ENCODE measurements around the gene FADS3. TPM values are rescaled to one million over a fixed set of nuclear protein-coding genes. Genes with fewer than 3 reads are reported as not detected.

Gene FADS3
- total RNA-seq, 1 experiment from 2014 or later = 67.9 TPM

DNA sequence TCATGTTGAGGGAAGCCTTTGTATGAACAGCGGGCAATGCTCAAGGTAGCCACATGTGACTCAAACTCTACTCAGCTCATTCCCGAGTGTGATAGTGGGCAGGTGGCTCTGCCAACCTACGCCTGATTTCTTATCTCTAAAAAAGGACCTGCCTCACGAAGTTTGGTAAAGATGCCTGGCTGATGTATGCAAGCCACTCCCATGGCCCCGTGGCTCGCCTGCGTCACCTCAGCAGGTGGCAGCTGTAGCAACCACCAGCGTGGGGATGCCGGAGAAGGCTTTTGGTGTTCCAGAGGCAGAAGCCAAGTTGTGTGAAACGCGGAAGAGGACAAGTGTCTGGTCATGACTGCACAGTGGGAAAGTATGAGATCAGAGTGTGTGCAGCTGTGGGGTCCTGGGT is 57.9 kb downstream of the FADS3 start:
- Histone ChIP-seq H3K36me3 (ENCODE audit: low read depth, low read length) (peaks cover 5% of the 10 kb centered on the region; the same call in 1 of the 2 replicates), H3K4me2 (ENCODE audit: low read length) (no peak overlapping the region), H3K27me3 (ENCODE audit: low read length) (no peaks in the 10 kb centered on the region), H3K9ac (ENCODE audit: low read length) (no peak overlapping the region), H3K27ac (ENCODE audit: low read length) (no peak overlapping the region), H3K4me3 (ENCODE audit: low read length) (no peak overlapping the region), H3K4me1 (ENCODE audit: insufficient read depth, low read length) (peaks cover 14% of the 10 kb centered on the region), H2AFZ (ENCODE audit: low read length) (no peak overlapping the region), H3K79me2 (ENCODE audit: low read length) (peaks cover 71% of the 10 kb centered on the region), H3F3A (ENCODE audit: low read length, unreplicated experiment) (no peaks in the 10 kb centered on the region), H3K9me3 (ENCODE audit: low read length) (no peaks in the 10 kb centered on the region), H3K9me2 (replicated peaks; ENCODE audit: low read length) (no peaks in the 10 kb centered on the region), H4K20me1 (ENCODE audit: low read length) (peaks cover 39% of the 10 kb centered on the region; the same call in 1 of the 2 replicates)
- no peak for ATAC-seq
- intact Hi-C loops (cut with micrococcal nuclease) = no loop called here
- TF ChIP-seq, protein P1, sequence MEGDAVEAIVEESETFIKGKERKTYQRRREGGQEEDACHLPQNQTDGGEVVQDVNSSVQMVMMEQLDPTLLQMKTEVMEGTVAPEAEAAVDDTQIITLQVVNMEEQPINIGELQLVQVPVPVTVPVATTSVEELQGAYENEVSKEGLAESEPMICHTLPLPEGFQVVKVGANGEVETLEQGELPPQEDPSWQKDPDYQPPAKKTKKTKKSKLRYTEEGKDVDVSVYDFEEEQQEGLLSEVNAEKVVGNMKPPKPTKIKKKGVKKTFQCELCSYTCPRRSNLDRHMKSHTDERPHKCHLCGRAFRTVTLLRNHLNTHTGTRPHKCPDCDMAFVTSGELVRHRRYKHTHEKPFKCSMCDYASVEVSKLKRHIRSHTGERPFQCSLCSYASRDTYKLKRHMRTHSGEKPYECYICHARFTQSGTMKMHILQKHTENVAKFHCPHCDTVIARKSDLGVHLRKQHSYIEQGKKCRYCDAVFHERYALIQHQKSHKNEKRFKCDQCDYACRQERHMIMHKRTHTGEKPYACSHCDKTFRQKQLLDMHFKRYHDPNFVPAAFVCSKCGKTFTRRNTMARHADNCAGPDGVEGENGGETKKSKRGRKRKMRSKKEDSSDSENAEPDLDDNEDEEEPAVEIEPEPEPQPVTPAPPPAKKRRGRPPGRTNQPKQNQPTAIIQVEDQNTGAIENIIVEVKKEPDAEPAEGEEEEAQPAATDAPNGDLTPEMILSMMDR (conservative IDR thresholded peaks at IDR 0.05; ENCODE audit: low read depth, low read length) = no peak
- TF ChIP-seq EZH2phosphoT487 (IDR thresholded peaks at IDR 0.05; ENCODE audit: borderline replicate concordance, low read length) (no peak), EZH2 (IDR thresholded peaks at IDR 0.05; ENCODE audit: low read length, unreplicated experiment) (no peak)
- ChIA-PET POLR2A (ENCODE audit: unreplicated experiment) (no interaction called here), CTCF (no interaction called here)
- BruUV-seq (replicated peaks) = no TSS peak
- no peak for DNase-seq

DNA sequence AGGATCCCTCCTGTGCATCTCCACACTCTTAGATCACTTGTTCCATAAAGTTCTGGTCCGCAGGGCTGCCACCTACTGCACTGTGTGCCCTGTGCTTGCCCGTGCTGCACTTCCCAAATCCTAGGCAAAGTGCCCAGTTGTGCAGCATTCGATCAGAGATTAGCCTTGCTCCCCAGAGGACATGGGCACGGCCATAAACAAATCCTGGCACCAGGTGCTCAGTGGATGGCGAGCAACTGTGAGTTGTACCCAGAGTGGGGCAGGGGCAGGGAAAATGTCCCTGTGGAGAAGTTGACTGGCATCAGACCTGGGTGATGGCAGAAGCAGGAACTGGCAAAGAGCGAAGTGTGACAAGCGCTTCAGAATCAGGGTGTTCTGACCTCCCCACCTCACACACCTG is 58.6 kb downstream of the FADS3 start:
- Histone ChIP-seq H3K4me2 (ENCODE audit: low read length) (no peak overlapping the region), H3K27ac (ENCODE audit: low read length) (no peak overlapping the region), H3K9ac (ENCODE audit: low read length) (no peak overlapping the region), H3F3A (ENCODE audit: low read length, unreplicated experiment) (no peaks in the 10 kb centered on the region), H3K9me3 (ENCODE audit: low read length) (no peaks in the 10 kb centered on the region), H3K4me3 (ENCODE audit: low read length) (no peak overlapping the region), H3K79me2 (ENCODE audit: low read length) (peaks cover 77% of the 10 kb centered on the region), H2AFZ (ENCODE audit: low read length) (no peak overlapping the region), H3K36me3 (ENCODE audit: low read depth, low read length) (peaks cover 3% of the 10 kb centered on the region; the same call in 1 of the 2 replicates), H3K4me1 (ENCODE audit: insufficient read depth, low read length) (peaks cover 14% of the 10 kb centered on the region), H4K20me1 (ENCODE audit: low read length) (peaks cover 39% of the 10 kb centered on the region; the same call in 1 of the 2 replicates), H3K9me2 (replicated peaks; ENCODE audit: low read length) (no peaks in the 10 kb centered on the region), H3K27me3 (ENCODE audit: low read length) (no peaks in the 10 kb centered on the region)
- no peak for TF ChIP-seq EZH2 (IDR thresholded peaks at IDR 0.05; ENCODE audit: low read length, unreplicated experiment)
- TF ChIP-seq, protein P1 (conservative IDR thresholded peaks at IDR 0.05; ENCODE audit: low read depth, low read length) = no peak
- no peak for TF ChIP-seq EZH2phosphoT487 (IDR thresholded peaks at IDR 0.05; ENCODE audit: borderline replicate concordance, low read length)
- intact Hi-C loops (cut with micrococcal nuclease) = no loop called here
- ChIA-PET POLR2A (ENCODE audit: unreplicated experiment) (no interaction called here), CTCF (no interaction called here)
- BruUV-seq (replicated peaks) = no TSS peak
- DNase-seq (no peak), ATAC-seq (no peak)

DNA sequence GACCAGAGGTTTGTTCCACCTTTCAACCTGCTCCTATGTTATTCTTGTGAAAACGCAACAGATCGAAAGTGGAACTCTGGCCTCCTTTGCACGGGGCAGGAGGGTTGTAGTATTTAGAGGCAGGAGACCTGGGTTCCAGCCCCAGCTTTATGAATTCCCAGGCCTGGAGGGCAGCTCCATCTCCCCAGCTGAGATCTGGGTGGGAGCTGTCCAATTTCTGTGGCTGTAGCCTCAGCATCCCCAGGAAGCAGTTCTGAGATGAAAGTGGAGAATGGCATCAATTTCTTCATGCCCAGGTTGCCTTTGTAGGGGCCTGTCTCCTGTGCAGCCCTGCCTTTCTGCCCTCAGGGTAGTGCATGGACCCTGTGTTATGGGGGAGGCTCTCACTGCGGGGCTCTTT is 59.1 kb downstream of the FADS3 start:
- H3K79me2 ChIP-seq (ENCODE audit: low read length) = peaks cover 78% of the 10 kb centered on the region
- H3F3A ChIP-seq (ENCODE audit: low read length, unreplicated experiment) = no peaks in the 10 kb centered on the region
- no peak overlapping the region for H2AFZ ChIP-seq (ENCODE audit: low read length)
- POLR2A ChIA-PET (ENCODE audit: unreplicated experiment) = no interaction called here
- H4K20me1 ChIP-seq (ENCODE audit: low read length) = peaks cover 39% of the 10 kb centered on the region; the same call in 1 of the 2 replicates
- TF ChIP-seq EZH2phosphoT487 (IDR thresholded peaks at IDR 0.05; ENCODE audit: borderline replicate concordance, low read length) (no peak), EZH2 (IDR thresholded peaks at IDR 0.05; ENCODE audit: low read length, unreplicated experiment) (no peak)
- TF ChIP-seq, protein P1 (conservative IDR thresholded peaks at IDR 0.05; ENCODE audit: low read depth, low read length) = no peak
- ATAC-seq (no peak), DNase-seq (no peak)
- no peak overlapping the region for H3K4me2 ChIP-seq (ENCODE audit: low read length)
- H3K9me3 ChIP-seq (ENCODE audit: low read length) = no peaks in the 10 kb centered on the region
- BruUV-seq (replicated peaks) = no TSS peak
- CTCF ChIA-PET = no interaction called here
- intact Hi-C loops (cut with micrococcal nuclease) = no loop called here
- H3K9me2 ChIP-seq (replicated peaks; ENCODE audit: low read length) = no peaks in the 10 kb centered on the region
- peaks cover 15% of the 10 kb centered on the region for H3K4me1 ChIP-seq (ENCODE audit: insufficient read depth, low read length)
- H3K36me3 ChIP-seq (ENCODE audit: low read depth, low read length) = no peaks in the 10 kb centered on the region
- no peaks in the 10 kb centered on the region for H3K27me3 ChIP-seq (ENCODE audit: low read length)
- H3K9ac ChIP-seq (ENCODE audit: low read length) = no peak overlapping the region
- H3K4me3 ChIP-seq (ENCODE audit: low read length) = no peak overlapping the region
- H3K27ac ChIP-seq (ENCODE audit: low read length) = no peak overlapping the region
